Measurements from ENCODE around the gene TNRC6A. TPM values are rescaled to one million over a fixed set of nuclear protein-coding genes. Genes with fewer than 3 reads are reported as not detected.
"Not testable (repeated sequence)": the region's sequence is repeated elsewhere in the genome, so short reads cannot be mapped to it uniquely, and the experiment has no call there.

The TNRC6A gene
- total RNA-seq, 1 donor from 2014 or later = 47.3 TPM

DNA sequence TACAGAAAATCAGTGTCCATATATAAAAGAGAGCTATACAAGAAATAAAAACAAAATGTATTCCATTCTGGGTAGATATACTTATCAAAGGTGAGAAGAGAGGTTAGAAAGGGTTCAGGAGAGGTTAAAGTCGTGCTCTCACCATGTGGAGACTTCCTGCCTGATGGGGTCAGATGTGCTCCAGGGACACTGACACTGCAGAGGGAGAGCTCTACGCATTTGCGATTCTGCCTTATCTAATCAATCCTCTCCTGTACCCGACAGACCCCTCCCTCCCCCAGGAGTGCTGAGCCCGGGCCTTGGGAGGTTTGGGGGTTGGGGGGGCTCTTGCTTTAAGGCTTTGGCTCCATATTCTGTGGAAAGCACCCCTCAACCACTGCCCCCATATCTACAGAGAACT is 99.7 kb downstream of the TNRC6A start:
- Mint-ChIP-seq H3K27me3 (ENCODE audit: low read depth) (no peaks in the 10 kb centered on the region), H3K9me3 (no peaks in the 10 kb centered on the region), H3K27ac (no peak overlapping the region), H3K4me1 (ENCODE audit: low read depth) (no peaks in the 10 kb centered on the region), H3K4me3 (ENCODE audit: low read depth) (no peak overlapping the region), H3K36me3 (ENCODE audit: low read depth) (peaks cover 9% of the 10 kb centered on the region)
- no peak for DNase-seq (ENCODE audit: low spot score)
- intact Hi-C loops (cut with micrococcal nuclease) = no loop called here

DNA sequence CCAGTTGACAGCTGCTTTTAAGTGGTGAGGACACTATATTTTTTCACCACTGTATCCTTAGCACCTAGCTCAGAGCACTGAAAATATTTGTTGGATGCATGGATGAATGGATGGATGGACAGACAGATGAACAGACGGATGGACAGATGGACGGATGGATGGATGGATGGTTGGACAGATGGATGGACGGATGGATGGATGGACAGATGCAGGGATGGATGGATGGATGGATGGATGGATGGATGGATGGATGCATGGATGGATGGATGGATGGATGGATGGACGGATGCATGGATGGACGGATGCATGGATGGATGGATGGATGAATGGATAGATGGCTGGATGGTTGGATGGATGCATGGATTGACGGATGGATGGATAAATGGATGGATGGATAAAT is 103.9 kb downstream of the TNRC6A start:
- H3K36me3 Mint-ChIP-seq (ENCODE audit: low read depth) = no peaks in the 10 kb centered on the region
- H3K9me3 Mint-ChIP-seq = no peaks in the 10 kb centered on the region
- H3K4me1 Mint-ChIP-seq (ENCODE audit: low read depth) = no peaks in the 10 kb centered on the region
- H3K4me3 Mint-ChIP-seq (ENCODE audit: low read depth) = no peak overlapping the region
- no peak for DNase-seq (ENCODE audit: low spot score)
- intact Hi-C loops (cut with micrococcal nuclease) = no loop called here
- H3K27ac Mint-ChIP-seq = no peak overlapping the region
- H3K27me3 Mint-ChIP-seq (ENCODE audit: low read depth) = no peaks in the 10 kb centered on the region

DNA sequence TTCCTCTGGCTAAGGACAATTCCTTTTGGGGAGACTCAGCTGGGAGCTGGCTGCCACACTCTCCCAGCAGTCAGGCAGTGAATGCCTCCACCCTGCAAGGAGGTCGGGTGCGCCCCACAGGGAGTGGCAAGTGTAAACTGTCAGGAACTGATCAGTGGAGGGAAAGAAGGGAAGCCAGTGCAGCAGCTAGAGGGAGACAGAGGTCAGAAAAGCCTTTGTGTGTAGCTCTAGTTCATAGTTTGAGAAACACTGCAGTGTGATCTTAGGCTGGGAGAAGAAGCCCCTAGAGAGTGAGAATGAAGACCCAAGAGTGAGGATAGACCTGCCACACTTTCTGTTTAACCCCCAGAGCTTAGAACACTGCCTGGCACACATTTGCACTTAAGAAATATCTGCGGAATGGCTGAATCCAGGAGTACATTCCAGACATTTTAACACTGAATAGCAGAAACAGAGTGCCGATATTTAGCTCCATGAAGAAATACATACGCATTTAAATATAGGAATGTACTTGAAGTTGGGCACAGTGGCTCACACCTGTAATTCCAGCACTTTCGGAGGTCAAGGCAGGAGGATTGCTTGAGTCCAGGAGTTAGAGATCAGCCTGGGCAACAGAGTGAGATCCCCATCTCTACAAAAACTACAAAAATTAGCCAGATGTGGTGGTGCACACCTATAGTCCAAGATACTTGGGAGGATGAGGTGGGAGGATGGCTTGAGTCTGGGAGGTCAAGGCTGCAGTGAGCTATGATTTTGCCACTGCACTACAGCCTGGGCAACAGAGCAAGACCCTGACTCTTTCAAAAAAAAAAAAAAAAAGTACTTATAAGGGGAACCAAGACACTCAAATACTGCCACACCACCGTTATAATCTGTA is 105.2 kb downstream of the TNRC6A start:
- no peaks in the 10 kb centered on the region for H3K9me3 Mint-ChIP-seq
- no peaks in the 10 kb centered on the region for H3K27me3 Mint-ChIP-seq (ENCODE audit: low read depth)
- H3K4me3 Mint-ChIP-seq (ENCODE audit: low read depth) = no peak overlapping the region
- intact Hi-C loops (cut with micrococcal nuclease) = no loop called here
- H3K4me1 Mint-ChIP-seq (ENCODE audit: low read depth) = peaks cover 1% of the 10 kb centered on the region
- no peak overlapping the region for H3K27ac Mint-ChIP-seq
- no peak for DNase-seq (ENCODE audit: low spot score)
- no peaks in the 10 kb centered on the region for H3K36me3 Mint-ChIP-seq (ENCODE audit: low read depth)

DNA sequence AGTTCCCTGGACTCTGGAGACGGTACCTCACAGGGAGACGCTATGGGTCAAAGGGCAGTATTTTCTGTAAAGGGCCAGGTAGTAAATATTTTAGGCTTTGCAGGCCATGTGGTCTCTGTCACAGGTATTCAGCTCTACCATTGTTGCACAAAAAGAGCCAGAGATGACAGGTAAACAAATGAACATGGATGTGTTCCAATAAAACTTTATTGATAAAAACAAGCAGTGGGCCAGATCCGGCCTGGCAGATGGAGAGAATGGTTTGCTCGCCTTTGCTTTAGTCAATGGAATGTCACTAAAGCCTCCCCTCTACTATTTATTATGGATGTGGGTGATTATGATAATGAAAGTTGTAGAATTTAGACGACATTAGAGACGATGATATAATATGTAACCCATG is 107.4 kb downstream of the TNRC6A start:
- intact Hi-C loops (cut with micrococcal nuclease) = no loop called here
- H3K9me3 Mint-ChIP-seq = no peaks in the 10 kb centered on the region
- no peaks in the 10 kb centered on the region for H3K36me3 Mint-ChIP-seq (ENCODE audit: low read depth)

DNA sequence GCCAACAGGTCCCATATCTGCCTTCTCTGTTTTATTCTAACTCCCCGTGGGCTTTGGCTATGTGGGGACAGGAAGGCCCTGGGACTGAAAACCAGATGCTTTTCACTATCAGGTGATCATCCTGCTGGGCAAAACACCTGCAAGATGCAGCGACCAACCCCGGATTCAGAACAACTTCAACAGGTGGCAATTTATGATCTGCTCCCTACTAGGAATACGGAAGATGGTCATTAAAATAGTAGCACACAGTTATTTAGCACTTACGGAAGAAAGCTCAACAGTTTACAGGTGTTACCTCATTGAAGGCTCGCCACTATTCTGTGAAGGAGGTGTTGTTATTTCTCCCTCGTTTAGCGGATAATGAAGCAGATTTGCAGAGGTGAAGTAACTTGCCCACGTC is 108.5 kb downstream of the TNRC6A start:
- H3K36me3 Mint-ChIP-seq (ENCODE audit: low read depth) = no peaks in the 10 kb centered on the region
- intact Hi-C loops (cut with micrococcal nuclease) = no loop called here

More for the DNA sequence above, 107.4 kb downstream of the TNRC6A start:
- Mint-ChIP-seq H3K4me1 (ENCODE audit: low read depth) (peaks cover 1% of the 10 kb centered on the region), H3K27ac (no peak overlapping the region), H3K4me3 (ENCODE audit: low read depth) (no peak overlapping the region), H3K27me3 (ENCODE audit: low read depth) (no peaks in the 10 kb centered on the region)
- no peak for DNase-seq (ENCODE audit: low spot score)

DNA sequence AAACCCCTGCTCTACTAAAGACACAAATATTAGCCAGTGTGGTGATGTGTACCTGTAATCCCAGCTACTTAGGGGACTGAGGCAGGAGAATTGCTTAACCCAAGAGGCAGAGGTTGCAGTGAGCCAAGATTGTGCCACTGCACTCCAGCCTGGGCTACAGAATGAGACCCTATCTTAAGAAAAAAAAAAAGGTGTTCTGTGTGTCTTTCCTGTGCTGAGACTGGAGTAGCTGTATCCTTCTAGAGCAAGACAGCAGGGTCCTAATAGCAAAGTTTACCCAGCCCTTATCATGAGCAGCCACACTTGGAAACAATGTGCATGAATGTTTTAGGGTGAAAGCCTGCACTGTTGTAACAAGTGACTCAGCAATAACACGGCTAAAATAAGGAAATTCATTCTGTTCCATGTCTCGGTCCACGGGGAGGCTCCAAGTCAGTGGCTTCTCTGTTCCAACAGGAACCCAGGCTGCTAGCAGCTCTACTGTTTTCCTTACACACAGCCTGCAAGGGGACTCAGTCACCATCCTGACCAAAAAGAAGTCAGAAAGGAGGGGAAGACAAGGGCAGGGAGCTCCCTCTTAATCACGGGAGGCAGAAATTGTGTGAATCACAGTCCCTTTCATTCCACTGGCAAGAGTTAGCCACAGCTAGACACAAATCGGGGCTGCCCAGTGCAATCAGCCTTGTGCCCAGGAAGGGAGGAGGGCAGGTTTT is 109.3 kb downstream of the TNRC6A start:
- Mint-ChIP-seq H3K27me3 (ENCODE audit: low read depth) (no peaks in the 10 kb centered on the region), H3K27ac (no peak overlapping the region), H3K9me3 (no peaks in the 10 kb centered on the region), H3K4me3 (ENCODE audit: low read depth) (no peak overlapping the region), H3K36me3 (ENCODE audit: low read depth) (no peaks in the 10 kb centered on the region), H3K4me1 (ENCODE audit: low read depth) (peaks cover 1% of the 10 kb centered on the region)
- DNase-seq (ENCODE audit: low spot score) = no peak
- intact Hi-C loops (cut with micrococcal nuclease) = no loop called here

More for the DNA sequence above, 108.5 kb downstream of the TNRC6A start:
- Mint-ChIP-seq H3K27ac (no peak overlapping the region), H3K27me3 (ENCODE audit: low read depth) (no peaks in the 10 kb centered on the region), H3K9me3 (no peaks in the 10 kb centered on the region), H3K4me1 (ENCODE audit: low read depth) (peaks cover 1% of the 10 kb centered on the region), H3K4me3 (ENCODE audit: low read depth) (no peak overlapping the region)
- no peak for DNase-seq (ENCODE audit: low spot score)

DNA sequence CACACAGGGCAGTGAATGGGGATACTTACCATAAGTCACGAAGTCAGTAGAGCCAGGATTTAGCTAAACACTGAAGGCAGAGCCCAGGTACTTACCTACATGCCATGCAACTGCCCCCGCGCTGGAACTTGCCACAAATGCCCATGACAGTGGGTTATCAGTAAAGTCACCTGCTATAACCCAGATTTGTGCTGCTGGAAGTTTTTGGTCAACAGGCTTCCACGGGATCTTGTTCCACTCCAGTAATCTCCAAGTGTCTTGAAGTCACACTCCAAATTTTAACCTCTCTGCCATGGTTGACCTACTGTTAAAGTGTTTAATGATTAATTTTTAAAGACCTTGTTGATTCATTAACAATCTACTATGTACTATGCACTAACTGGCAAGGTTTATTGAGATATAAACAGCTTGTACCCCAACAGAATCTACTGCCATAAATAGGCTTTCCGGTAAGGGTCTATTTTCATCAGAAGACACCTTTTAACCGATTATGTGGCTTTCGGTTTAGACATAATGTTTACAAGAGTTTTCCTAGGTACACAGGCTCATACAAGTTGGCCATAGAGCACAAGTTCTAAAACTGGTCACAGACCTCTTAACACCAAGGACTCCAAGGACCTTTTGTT is 110.0 kb downstream of the TNRC6A start:
- Mint-ChIP-seq H3K36me3 (ENCODE audit: low read depth) (no peaks in the 10 kb centered on the region), H3K4me1 (ENCODE audit: low read depth) (peaks cover 3% of the 10 kb centered on the region), H3K27me3 (ENCODE audit: low read depth) (no peaks in the 10 kb centered on the region), H3K4me3 (ENCODE audit: low read depth) (no peak overlapping the region), H3K27ac (no peak overlapping the region), H3K9me3 (no peaks in the 10 kb centered on the region)
- intact Hi-C loops (cut with micrococcal nuclease) = no loop called here
- no peak for DNase-seq (ENCODE audit: low spot score)

DNA sequence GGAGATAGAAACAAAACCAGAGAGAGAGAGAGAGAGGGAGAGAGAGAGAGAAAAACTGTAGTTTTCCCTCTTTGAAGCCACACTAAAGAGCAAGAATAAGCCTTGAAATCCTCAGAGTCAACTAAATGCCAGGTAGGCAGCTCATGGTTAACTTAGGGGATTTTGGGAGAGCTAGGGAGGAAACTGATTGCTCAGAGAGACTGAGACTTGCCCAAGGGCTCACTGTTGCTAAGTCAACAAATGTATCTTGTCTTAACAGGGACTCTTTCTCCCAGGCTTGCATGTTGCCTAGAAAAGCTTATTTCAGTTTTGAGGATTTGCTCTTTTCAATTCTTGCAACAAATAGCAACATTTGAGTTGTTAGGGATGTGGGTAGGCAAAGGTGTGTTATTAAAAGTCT is 111.8 kb downstream of the TNRC6A start:
- DNase-seq (ENCODE audit: low spot score) = no peak
- Mint-ChIP-seq H3K27ac (no peak overlapping the region), H3K4me1 (ENCODE audit: low read depth) (peaks cover 4% of the 10 kb centered on the region), H3K27me3 (ENCODE audit: low read depth) (no peaks in the 10 kb centered on the region), H3K9me3 (no peaks in the 10 kb centered on the region), H3K36me3 (ENCODE audit: low read depth) (no peaks in the 10 kb centered on the region), H3K4me3 (ENCODE audit: low read depth) (no peak overlapping the region)
- intact Hi-C loops (cut with micrococcal nuclease) = no loop called here

DNA sequence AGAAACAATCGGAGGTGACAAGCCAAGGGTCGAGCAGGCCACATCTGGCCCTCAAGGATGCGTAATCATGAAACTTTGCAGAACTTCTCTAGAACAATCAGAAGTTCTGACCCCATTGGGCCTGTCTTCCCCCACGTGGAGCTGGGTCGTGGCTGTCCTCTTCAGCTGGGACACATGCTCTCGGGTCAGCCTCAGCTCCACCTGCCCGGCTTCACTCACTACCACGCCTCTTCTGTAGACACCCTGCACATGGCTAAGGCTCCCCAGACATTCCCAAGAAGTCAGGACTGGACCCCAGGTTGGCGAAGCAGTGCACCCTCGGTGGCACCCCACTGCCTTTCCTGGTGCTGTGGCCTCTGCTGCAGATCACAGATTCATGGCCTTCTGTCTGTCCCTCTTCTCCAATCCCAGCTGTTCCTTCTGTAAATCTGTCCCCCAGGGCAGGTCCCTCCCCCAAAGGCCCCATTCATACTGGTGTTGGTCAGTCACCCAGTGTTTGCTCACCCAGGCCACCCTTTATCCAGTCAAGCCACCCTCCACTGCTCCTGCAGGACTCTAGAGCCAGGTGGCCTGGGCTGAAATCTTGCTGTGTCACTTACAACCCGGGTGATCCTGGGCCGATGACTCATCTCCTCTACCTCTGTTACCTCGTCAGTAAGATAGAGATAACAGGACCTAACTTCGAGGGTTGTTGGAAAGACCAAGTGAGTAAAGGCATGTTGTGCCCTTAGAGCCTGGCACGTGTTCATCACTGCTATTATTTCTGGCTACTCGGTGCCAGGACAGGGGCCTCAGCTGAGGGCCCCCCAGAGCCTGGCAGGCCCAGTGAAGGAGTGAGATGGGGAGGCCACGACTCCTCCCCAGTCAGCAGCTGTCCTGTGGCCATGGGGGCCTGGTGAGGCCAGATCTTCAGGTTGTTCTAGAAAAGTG is 114.9 kb downstream of the TNRC6A start:
- no peak for DNase-seq (ENCODE audit: low spot score)
- Mint-ChIP-seq H3K27ac (no peak overlapping the region), H3K27me3 (ENCODE audit: low read depth) (no peaks in the 10 kb centered on the region), H3K9me3 (no peaks in the 10 kb centered on the region), H3K4me3 (ENCODE audit: low read depth) (no peak overlapping the region), H3K4me1 (ENCODE audit: low read depth) (peaks cover 2% of the 10 kb centered on the region), H3K36me3 (ENCODE audit: low read depth) (no peaks in the 10 kb centered on the region)
- intact Hi-C loops (cut with micrococcal nuclease) = no loop called here

DNA sequence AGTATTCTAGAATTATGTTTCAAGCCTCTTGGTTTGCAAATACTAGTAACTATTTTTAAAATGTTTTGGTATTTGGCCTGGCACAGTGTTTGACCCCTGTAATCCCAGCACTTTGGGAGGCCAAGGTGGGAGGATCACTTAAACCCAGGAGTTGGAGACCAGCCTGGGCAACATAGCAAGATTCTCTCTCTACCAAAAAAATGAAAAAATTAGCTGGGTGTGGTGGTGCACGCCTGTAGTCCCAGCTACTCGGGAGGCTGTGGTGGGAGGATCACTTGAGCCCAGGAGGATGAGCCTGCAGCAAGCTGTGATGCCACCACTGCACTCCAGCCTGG is 115.5 kb downstream of the TNRC6A start:
- intact Hi-C loops (cut with micrococcal nuclease); H3K4me3 Mint-ChIP-seq (ENCODE audit: low read depth); H3K36me3 Mint-ChIP-seq (ENCODE audit: low read depth); H3K4me1 Mint-ChIP-seq (ENCODE audit: low read depth); H3K27ac Mint-ChIP-seq; DNase-seq (ENCODE audit: low spot score); H3K27me3 Mint-ChIP-seq (ENCODE audit: low read depth); H3K9me3 Mint-ChIP-seq: not testable (repeated sequence)

DNA sequence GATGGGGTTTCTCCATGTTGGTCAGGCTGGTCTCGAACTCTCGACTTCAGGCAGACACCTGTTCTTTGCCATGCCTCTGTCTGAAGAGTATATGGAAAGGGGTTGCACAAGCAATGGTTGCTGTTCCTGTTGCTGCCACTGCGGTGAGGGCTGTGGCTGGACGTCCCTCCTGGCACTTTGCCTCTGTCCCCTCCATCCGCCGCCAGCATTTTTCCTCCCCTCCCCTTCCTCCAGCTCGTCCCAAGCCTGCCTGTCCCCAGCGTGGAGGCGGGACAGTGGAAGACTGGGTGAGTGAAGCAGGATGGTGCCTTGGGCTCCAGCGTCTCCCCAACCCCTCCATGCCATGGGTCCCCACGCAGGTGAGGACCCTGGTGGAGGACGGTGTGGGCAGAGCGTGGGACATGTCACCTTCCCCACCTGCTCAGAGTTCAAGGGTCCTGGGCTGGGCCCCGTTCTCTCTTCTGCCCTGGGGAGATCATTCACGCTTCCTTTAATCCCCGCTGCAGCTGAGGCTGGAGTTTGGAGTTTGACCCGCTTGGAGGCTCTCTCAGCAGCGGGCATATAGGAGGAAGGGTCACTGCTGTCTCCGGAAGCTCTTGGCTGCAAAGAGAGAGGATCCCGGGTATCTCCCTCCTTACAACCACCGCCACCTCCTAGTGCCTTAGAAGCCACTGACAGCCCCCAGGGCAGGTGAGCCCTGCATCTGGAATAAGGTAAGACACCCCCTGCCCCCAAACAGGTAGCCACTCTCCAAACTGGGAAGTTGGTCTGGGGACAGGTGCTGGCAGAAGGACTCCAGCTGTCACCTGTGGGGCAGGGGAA is 116.5 kb downstream of the TNRC6A start, which contains the start of gene SLC5A11:
SLC5A11 (plus strand) TSS at position 238 of the 822 bp plus-strand sequence. CDS start 12,681 bp downstream, outside the sequence.
- no peaks in the 10 kb centered on the region for H3K9me3 Mint-ChIP-seq
- no peak within 1 kb of the TSS for H3K4me3 Mint-ChIP-seq (ENCODE audit: low read depth)
- intact Hi-C loops (cut with micrococcal nuclease) = no loop called here

More for the DNA sequence above, 116.5 kb downstream of the TNRC6A start, which contains the start of gene SLC5A11:
- no peak within 1 kb of the TSS for H3K27ac Mint-ChIP-seq
- H3K27me3 Mint-ChIP-seq (ENCODE audit: low read depth) = no peaks in the 10 kb centered on the region
- H3K36me3 Mint-ChIP-seq (ENCODE audit: low read depth) = no peaks in the 10 kb centered on the region
- DNase-seq (ENCODE audit: low spot score) = no peak
- peaks cover 9% of the 10 kb centered on the region for H3K4me1 Mint-ChIP-seq (ENCODE audit: low read depth)

Data from activated T-helper 2 cell treated with anti-CD3 and anti-CD28 coated beads, Interferon-gamma antibody, Interleukin-2, Interleukin-4, amounts not matched to agents 10 μg/mL and 5 μg/mL and 100 μg/mL, durations not matched to agents 14 hours and 24 hours and 36 hours (primary cell).